NCI-H510A (cell line): Measurements from ENCODE around the gene DGKG.
A peak's percentile ranks its signal among the peaks of the same experiment; 100 is the strongest.

ENCODE experiments used
- DNase-seq: peaks from one replicate; lab custom pipeline; 2025; lab: John Stamatoyannopoulos, UW

The DGKG gene

GRCh38 chr3:186108941-186109865 is 252.8 kb downstream of the DGKG start, which contains the start of gene ETV5:
Gene ETV5, minus strand, starts transcription at chr3:186109089. Its CDS starts 3,221 bp downstream, at chr3:186105868.
- DNase-seq = peak; percentile 95

- no peak for DNase-seq
These were observed 253.7 kb downstream of the DGKG start for GRCh38 chr3:186108106-186108940.

GRCh38 chr3:186107215-186108105 is 254.6 kb downstream of the DGKG start:
- DNase-seq = peak; percentile 29

- no peak for DNase-seq
These were observed 256.5 kb downstream of the DGKG start for GRCh38 chr3:186105543-186105942.

- no peak for DNase-seq
These were observed 259.3 kb downstream of the DGKG start for GRCh38 chr3:186102687-186103086.

- no peak for DNase-seq
These were observed 261.6 kb downstream of the DGKG start for GRCh38 chr3:186100398-186100797.

- no peak for DNase-seq
These were observed 262.9 kb downstream of the DGKG start for GRCh38 chr3:186099178-186099577.

- no peak for DNase-seq
These were observed 263.3 kb downstream of the DGKG start for GRCh38 chr3:186098740-186099139.

GRCh38 chr3:186097663-186098451 is 264.2 kb downstream of the DGKG start:
- DNase-seq = peak; percentile 85

GRCh38 chr3:186097317-186097662 is 264.7 kb downstream of the DGKG start:
- DNase-seq = no peak
